ENCODE data around the gene CD209.

- TF ChIP-seq ZNF274 (IDR thresholded peaks at IDR 0.05; ENCODE audit: low read depth, low read length): no peak
- TF ChIP-seq YY1 (IDR thresholded peaks at IDR 0.05; ENCODE audit: insufficient read depth, insufficient read length): no peak
Observed at GRCh38 chr19:7740682-7741054, 6.7 kb downstream of the CD209 start.

All from NT2/D1 (cell line).